HG03025 (cell line): Measurements from ENCODE around the gene FREM1.

Experiments used
- ATAC-seq: cut with Tn5 transposase; IDR thresholded peaks from one replicate; pipeline ENCODE4 v1.9.1; 2021; ENCODE audit warnings: mild to moderate bottlenecking, moderate library complexity; ENCODE audit not compliant: unreplicated experiment, low FRiP score

FREM1 gene

DNA sequence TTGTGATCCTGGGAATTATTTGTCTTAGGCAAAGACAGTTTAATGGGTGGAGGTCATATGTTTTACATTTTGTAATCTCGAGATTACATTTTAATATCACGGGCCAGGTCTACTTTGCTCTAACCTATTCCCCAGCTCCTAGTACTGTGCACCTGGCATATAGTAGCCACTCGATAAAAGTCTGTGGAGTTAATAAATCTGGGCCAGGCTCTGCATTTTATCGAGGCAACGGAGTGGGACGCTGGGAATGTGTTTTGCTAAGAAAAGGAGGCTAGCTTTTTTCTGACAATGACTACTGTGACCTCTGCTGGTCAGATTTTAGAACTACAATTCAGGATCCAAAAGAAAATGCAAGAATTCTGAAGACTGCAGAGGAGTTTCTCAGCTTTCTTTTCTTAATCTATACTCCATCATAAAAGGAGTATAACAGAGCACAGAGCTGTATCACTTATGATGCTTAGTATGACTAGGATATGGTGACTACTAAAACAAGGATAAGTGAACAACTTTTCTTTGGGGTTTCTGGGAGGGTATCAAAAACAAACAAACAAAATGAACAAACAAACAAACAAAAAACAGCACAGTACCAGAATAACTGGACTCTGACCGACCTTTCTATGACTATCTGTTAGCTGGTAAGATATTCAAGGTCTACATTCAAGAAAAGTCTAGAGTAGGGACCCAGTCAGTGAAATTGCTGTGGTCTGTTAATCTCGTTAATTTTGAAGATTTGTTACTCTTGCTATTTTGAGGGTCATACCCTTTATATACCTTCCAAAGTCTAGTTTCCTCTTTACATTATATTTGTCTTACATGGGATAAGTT, 141.6 kb downstream of the FREM1 start:
- no peak for ATAC-seq

- ATAC-seq, result no peak
Observed at GRCh38 chr9:14766299-14766698, 143.9 kb downstream of the FREM1 start.

GRCh38 chr9:14761584-14761983, 148.6 kb downstream of the FREM1 start:
- no peak for ATAC-seq

- ATAC-seq, result no peak
Observed at GRCh38 chr9:14760060-14760459, 150.2 kb downstream of the FREM1 start.

GRCh38 chr9:14756291-14756690, 153.9 kb downstream of the FREM1 start:
- no peak for ATAC-seq

DNA sequence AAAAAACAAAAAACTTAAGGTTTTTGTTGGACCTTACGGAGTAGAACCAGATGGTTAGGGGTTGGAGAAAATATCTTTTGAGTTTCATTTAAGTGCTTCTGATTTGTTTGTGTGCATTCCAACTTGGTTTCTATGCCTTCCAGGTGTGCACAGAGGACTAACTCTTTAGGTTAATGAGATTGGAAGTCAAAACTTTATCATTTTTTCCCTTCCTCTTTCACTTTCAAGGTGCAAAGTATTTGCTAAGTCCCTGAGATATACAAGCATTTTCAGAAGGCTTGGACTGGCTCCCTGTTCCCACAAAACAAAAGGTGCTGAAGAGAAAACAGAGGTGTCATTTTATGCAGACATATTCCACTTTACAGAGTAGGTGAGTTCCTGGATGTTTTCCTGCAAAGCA, 157.4 kb downstream of the FREM1 start:
- no peak for ATAC-seq

DNA sequence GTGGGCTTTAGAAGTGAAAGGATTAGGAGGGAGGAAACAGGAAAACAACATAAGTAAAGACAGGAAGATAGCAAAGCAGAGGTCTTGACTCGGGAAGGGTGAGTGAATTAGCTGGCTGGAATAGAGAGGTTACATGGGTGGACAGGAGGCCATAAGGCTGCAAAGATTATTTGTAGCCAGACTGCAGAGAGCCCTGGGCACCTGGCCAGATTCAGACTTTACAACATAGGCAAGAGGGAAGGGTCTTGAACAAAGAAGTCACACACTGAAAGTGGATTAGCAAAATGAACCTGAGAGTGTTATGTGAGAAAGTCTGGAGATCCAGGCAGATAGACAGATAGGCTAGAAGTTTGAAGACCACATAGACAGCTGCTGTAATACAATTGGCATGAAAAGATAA, 158.0 kb downstream of the FREM1 start:
- no peak for ATAC-seq

GRCh38 chr9:14750821-14751220, 159.4 kb downstream of the FREM1 start:
- no peak for ATAC-seq

GRCh38 chr9:14749741-14750211, 160.5 kb downstream of the FREM1 start:
- no peak for ATAC-seq

DNA sequence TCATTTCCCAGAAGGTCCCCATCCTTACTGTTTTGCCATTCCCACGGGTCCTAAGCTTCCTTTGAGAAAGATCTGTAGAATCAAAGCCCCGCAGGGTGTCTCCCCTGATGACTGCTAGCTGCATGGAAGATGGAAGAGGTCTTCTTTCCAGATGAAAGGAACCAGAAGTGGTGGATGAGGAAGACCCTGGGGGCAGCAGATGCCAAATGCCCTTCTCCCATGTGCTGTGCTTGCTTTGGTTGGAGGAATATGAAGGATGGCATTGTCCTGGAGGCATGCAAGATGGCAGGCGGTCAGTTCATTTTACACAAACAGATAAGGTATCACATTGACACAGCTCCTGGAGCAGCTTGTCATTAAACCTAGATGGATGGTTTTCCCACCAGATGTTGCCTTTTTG, 161.9 kb downstream of the FREM1 start:
- no peak for ATAC-seq

- no peak for ATAC-seq
Observed at GRCh38 chr9:14747111-14747510, 163.1 kb downstream of the FREM1 start.

DNA sequence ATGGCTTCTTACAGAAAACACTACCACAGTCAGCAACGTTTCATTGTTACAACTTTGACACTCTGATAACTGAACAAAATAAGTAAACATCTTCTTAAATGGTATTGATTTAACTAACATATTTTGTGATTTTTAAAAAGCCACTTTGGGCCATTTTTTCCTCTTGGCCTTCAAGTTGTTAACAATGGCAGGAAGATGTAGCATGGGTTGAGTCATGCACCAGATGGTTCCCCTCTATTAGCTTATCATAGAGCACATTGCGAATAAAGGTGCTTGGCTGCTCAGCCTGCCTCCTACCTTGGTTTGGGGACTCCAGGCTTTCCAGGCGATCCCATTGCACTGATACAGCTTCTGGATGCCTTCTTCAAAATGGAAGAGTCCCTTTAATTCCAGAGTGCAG, 163.6 kb downstream of the FREM1 start:
- no peak for ATAC-seq

DNA sequence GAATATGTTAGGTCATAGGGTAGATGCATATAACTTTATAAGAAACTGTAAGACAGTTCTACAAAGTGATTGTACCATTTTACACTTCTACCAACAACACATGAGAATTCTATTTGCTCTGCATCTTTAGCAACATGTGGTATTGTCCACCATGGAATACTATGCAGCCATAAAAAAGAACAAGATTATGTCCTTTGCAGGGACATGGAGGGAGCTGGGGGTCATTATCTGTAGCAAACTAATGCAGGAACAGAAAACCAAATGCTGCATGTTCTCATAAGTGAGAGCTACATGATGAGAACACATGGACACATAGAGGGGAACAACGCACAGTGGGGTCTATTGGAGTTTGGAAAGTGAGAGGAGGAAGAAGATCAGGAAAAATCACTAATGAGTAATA, 165.5 kb downstream of the FREM1 start:
- no peak for ATAC-seq

DNA sequence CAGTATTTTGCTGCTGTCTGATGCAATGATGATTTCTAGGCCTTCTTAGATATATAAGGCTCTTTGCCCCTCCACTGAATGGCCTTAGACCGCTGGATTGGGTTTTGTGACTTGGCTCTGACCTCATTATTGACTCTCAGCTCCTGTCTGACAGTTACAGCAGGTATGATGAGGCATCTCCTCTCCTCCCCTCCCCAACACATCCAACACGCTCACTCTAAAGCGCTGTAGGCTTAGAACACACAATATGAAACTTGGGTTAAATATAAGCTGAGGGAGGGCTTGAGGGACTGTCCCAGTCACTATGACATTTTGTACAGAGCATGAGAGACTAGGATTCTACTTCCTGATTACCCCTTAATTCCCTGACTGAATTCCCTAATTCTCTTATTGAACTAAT, 168.9 kb downstream of the FREM1 start:
- no peak for ATAC-seq

GRCh38 chr9:14733133-14733532, 177.1 kb downstream of the FREM1 start:
- ATAC-seq, result no peak

- ATAC-seq, result no peak
Observed at GRCh38 chr9:14731294-14731981, 178.8 kb downstream of the FREM1 start.

DNA sequence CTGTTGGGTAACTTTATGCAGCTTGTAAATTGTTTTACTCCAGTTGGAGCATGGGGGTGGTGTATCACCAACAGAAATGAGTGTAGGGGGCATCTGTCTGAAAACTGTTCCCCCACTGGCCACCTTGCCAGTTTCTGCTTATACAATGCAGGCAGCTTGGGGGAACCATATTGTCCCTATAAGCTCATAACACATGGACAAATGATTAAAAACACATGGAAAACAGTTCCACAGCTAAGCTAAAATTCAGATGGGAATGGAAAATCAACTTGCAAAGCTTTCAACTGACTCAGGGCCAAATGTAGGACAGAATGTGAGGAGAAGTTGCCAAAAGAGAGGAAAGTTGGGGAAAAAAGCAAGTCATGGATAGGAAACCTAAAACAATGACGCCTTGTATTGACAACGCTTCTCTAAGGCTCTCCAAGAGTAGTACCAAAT, 179.7 kb downstream of the FREM1 start:
- ATAC-seq, result no peak

- ATAC-seq, result no peak
Observed at GRCh38 chr9:14723301-14723700, 186.9 kb downstream of the FREM1 start.

DNA sequence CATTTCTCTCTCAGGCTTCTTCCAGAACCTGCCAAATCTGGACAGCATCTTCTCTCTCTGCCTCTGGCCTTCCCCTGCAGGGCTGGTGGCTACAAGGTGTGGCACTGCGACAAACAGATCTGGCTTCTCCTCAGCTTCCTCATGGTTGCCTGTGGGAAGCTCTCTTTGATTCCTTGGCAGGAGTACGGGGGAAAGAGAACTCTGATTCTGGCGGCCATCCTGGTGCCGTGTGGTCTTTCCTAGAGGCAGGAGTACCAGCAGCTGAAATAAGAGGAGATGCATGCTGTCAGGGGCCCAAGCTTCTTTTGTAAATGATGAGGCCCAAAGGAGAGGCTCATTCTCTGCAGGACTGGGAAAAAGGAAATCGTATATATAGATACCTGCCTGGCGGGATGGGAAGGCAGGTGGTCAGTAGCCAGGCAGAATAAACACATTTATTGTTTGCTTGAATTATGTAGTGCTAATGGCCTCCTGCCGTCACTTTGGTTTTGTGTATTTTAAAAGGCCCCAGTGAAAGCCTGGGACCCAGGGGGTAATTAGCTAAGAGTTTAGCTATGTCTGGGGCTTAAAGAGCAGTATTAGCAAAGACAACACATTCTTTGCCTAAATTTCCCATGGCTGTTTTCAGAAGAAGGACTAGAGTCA, 187.7 kb downstream of the FREM1 start, which contains the start of gene CER1:
Gene CER1, minus strand, starts transcription at position 343 of the 645 bp plus-strand sequence. Its CDS starts 61 bp downstream, at position 282.
- no peak for ATAC-seq

- no peak for ATAC-seq
Observed at GRCh38 chr9:14719231-14719923, 190.9 kb downstream of the FREM1 start.

DNA sequence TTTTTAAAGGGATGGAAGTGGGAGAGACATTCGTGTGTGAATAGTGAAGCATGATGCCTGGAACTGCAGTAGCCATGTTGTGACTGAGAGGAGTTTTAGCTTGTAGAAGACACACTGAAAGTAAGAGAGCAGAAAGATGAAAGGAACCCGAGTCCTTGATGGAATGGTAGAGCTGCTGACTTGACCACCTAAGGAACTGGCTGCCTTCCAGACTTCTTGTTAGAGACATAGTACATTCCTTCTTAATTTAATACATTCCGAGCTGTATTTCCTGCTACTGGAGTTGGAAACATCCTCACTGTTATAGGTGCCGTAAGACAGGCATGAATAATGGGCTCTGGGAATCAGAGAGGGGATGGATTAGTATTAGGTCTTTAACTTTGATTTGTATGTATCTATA, 195.1 kb downstream of the FREM1 start:
- no peak for ATAC-seq
